CD4-positive, alpha-beta T cell treated with Interferon gamma for 1 hour (primary cell): ENCODE results near the gene PPP1R3D.
A peak's percentile ranks its signal among the peaks of the same experiment; 100 is the strongest.
"Not testable (repeated sequence)": the region's sequence is repeated elsewhere in the genome, so short reads cannot be mapped to it uniquely, and the experiment has no call there.

Source experiments
- DNase-seq: peaks from one replicate; pipeline ENCODE4 v3.0.0-alpha.2; 2020

The PPP1R3D gene

GRCh38 chr20:59940129-59940955 lies at the start of gene PPP1R3D, which contains the start of gene FAM217B:
Gene PPP1R3D, minus strand, starts transcription at chr20:59940305. Its CDS starts 374 bp downstream, at chr20:59939931.
Gene FAM217B, plus strand, starts transcription at chr20:59940389. Its CDS starts 3,555 bp downstream, at chr20:59943944.
- DNase-seq: peak; percentile 88

- DNase-seq: no peak
These were observed 48.0 kb upstream of the PPP1R3D start for GRCh38 chr20:59988141-59988540.

GRCh38 chr20:59987135-59987534 lies 47.0 kb upstream of the PPP1R3D start:
- no peak for DNase-seq

- no peak for DNase-seq
These were observed 45.8 kb upstream of the PPP1R3D start for GRCh38 chr20:59985864-59986263.

GRCh38 chr20:59985164-59985563 lies 45.1 kb upstream of the PPP1R3D start:
- DNase-seq: no peak

GRCh38 chr20:59984541-59984940 lies 44.4 kb upstream of the PPP1R3D start:
- no peak for DNase-seq

- DNase-seq: no peak
These were observed 43.0 kb upstream of the PPP1R3D start for GRCh38 chr20:59983076-59983475.

- DNase-seq: no peak
These were observed 37.0 kb upstream of the PPP1R3D start for GRCh38 chr20:59977086-59977485.

GRCh38 chr20:59976156-59976782 lies 36.2 kb upstream of the PPP1R3D start:
- no peak for DNase-seq

GRCh38 chr20:59972037-59972801 lies 32.1 kb upstream of the PPP1R3D start:
- no peak for DNase-seq

GRCh38 chr20:59971428-59971827 lies 31.3 kb upstream of the PPP1R3D start:
- DNase-seq: no peak

GRCh38 chr20:59966428-59966827 lies 26.3 kb upstream of the PPP1R3D start:
- no peak for DNase-seq

- DNase-seq: no peak
These were observed 22.1 kb upstream of the PPP1R3D start for GRCh38 chr20:59962155-59962554.

GRCh38 chr20:59961423-59961822 lies 21.3 kb upstream of the PPP1R3D start:
- DNase-seq: no peak

- DNase-seq: no peak
These were observed 18.5 kb upstream of the PPP1R3D start for GRCh38 chr20:59958626-59959025.

- DNase-seq: no peak
These were observed 18.0 kb upstream of the PPP1R3D start, which contains the start of gene CDH26 for GRCh38 chr20:59958123-59958522. Gene CDH26, plus strand, starts transcription at chr20:59958423. Its CDS starts 304 bp downstream, at chr20:59958727.

GRCh38 chr20:59957568-59957967 lies 17.5 kb upstream of the PPP1R3D start:
- DNase-seq: not testable (repeated sequence)

- no peak for DNase-seq
These were observed 15.2 kb upstream of the PPP1R3D start for GRCh38 chr20:59955131-59955796.

GRCh38 chr20:59954718-59955117 lies 14.6 kb upstream of the PPP1R3D start:
- no peak for DNase-seq

- no peak for DNase-seq
These were observed 9.8 kb upstream of the PPP1R3D start for GRCh38 chr20:59949911-59950310.

- DNase-seq: no peak
These were observed 9.0 kb upstream of the PPP1R3D start for GRCh38 chr20:59948828-59949720.

GRCh38 chr20:59948212-59948611 lies 8.1 kb upstream of the PPP1R3D start:
- no peak for DNase-seq
